GM19438 (cell line): ENCODE data around the gene RANBP17.
"Not testable (repeated sequence)": the region's sequence is repeated elsewhere in the genome, so short reads cannot be mapped to it uniquely, and the experiment has no call there.

Experiments
- ATAC-seq: cut with Tn5 transposase; IDR thresholded peaks from one replicate; pipeline ENCODE4 v1.9.1; 2021; ENCODE audit warnings: low read depth; ENCODE audit not compliant: unreplicated experiment

Gene RANBP17

GRCh38 chr5:171143926-171144325 lies 282.1 kb downstream of the RANBP17 start:
- no peak for ATAC-seq

GRCh38 chr5:171149333-171149732 lies 287.5 kb downstream of the RANBP17 start:
- ATAC-seq = no peak

GRCh38 chr5:171149772-171150171 lies 288.0 kb downstream of the RANBP17 start:
- no peak for ATAC-seq

- no peak for ATAC-seq
Observed at GRCh38 chr5:171152382-171152781, 290.6 kb downstream of the RANBP17 start.

GRCh38 chr5:171155621-171156020 lies 293.8 kb downstream of the RANBP17 start:
- no peak for ATAC-seq

GRCh38 chr5:171157276-171157675 lies 295.5 kb downstream of the RANBP17 start:
- ATAC-seq = no peak

- no peak for ATAC-seq
Observed at GRCh38 chr5:171157775-171158174, 296.0 kb downstream of the RANBP17 start.

GRCh38 chr5:171158581-171158980 lies 296.8 kb downstream of the RANBP17 start:
- no peak for ATAC-seq

- ATAC-seq = no peak
Observed at GRCh38 chr5:171162165-171162564, 300.3 kb downstream of the RANBP17 start.

- peak; percentile 54 for ATAC-seq
Observed at GRCh38 chr5:171162596-171162995, 300.8 kb downstream of the RANBP17 start.

GRCh38 chr5:171166766-171167165 lies 304.9 kb downstream of the RANBP17 start:
- ATAC-seq = no peak

- no peak for ATAC-seq
Observed at GRCh38 chr5:171168171-171168570, 306.4 kb downstream of the RANBP17 start.

GRCh38 chr5:171174960-171175359 lies 313.1 kb downstream of the RANBP17 start:
- ATAC-seq = not testable (repeated sequence)

- no peak for ATAC-seq
Observed at GRCh38 chr5:171175746-171176145, 313.9 kb downstream of the RANBP17 start.

GRCh38 chr5:171178190-171178589 lies 316.4 kb downstream of the RANBP17 start:
- not testable (repeated sequence) for ATAC-seq

GRCh38 chr5:171188016-171188415 lies 326.2 kb downstream of the RANBP17 start:
- ATAC-seq = no peak

GRCh38 chr5:171189442-171189841 lies 327.6 kb downstream of the RANBP17 start:
- no peak for ATAC-seq

- no peak for ATAC-seq
Observed at GRCh38 chr5:171192111-171192510, 330.3 kb downstream of the RANBP17 start.

GRCh38 chr5:171201310-171201709 lies 339.5 kb downstream of the RANBP17 start:
- no peak for ATAC-seq

- ATAC-seq = no peak
Observed at GRCh38 chr5:171205375-171205774, 343.6 kb downstream of the RANBP17 start.

GRCh38 chr5:171207256-171207847 lies 345.5 kb downstream of the RANBP17 start:
- ATAC-seq = no peak

- no peak for ATAC-seq
Observed at GRCh38 chr5:171221916-171222315, 360.1 kb downstream of the RANBP17 start.

- ATAC-seq = no peak
Observed at GRCh38 chr5:171223927-171224326, 362.1 kb downstream of the RANBP17 start.
